Measurements from ENCODE around the gene TMA7. TPM values are rescaled to one million over a fixed set of nuclear protein-coding genes. Genes with fewer than 3 reads are reported as not detected.
"Not testable (repeated sequence)": the region's sequence is repeated elsewhere in the genome, so short reads cannot be mapped to it uniquely, and the experiment has no call there.

Gene TMA7
- total RNA-seq, 1 donor from 2014 or later: 510 TPM

DNA sequence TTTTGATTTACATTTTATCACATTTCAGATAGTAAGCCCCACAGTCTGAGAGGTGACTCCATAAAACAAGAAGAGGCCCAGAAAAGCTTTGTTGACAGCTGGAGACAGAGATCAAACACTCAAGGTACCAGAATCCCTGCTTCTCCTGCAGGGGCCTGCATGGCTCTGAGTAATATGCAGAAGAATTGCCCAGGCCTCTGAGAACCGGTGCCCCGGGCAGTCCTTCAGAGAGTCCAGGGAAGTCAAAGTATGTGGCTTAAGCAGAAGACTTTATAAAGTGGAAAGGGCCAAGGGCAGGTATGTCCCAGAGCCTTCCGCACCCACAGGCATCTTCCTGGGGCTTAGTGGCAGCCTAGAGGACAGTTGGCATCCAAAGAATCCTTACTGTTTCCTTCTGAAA is 19.3 kb downstream of the TMA7 start:
- Histone ChIP-seq H3K9ac (no peak overlapping the region), H3K36me3 (peaks cover 1% of the 10 kb centered on the region), H3K27ac (no peak overlapping the region), H3K9me3 (ENCODE audit: low read depth) (no peaks in the 10 kb centered on the region), H2AFZ (replicated peaks) (no peak overlapping the region), H3K27me3 (no peaks in the 10 kb centered on the region), H3F3A (ENCODE audit: low read depth) (no peaks in the 10 kb centered on the region), H3K4me1 (no peaks in the 10 kb centered on the region), H3K4me2 (no peak overlapping the region), H3K4me3 (no peak overlapping the region), H3K79me2 (ENCODE audit: low read depth) (no peaks in the 10 kb centered on the region), H4K20me1 (ENCODE audit: low read depth) (no peaks in the 10 kb centered on the region)
- no peak overlapping the region for H3K27ac Mint-ChIP-seq
- no peak for DNase-seq (ENCODE audit: low spot score)
- H3K27me3 Mint-ChIP-seq (ENCODE audit: insufficient read depth, low read depth): peaks cover 5% of the 10 kb centered on the region
- H3K36me3 Mint-ChIP-seq: peaks cover 8% of the 10 kb centered on the region
- H3K9me3 Mint-ChIP-seq: no peaks in the 10 kb centered on the region
- H3K4me1 Mint-ChIP-seq: no peaks in the 10 kb centered on the region
- no peak overlapping the region for H3K4me3 Mint-ChIP-seq
- TF ChIP-seq EZH2 (IDR thresholded peaks at IDR 0.05): no peak
- TF ChIP-seq EZH2phosphoT487 (IDR thresholded peaks at IDR 0.05): no peak
- TF ChIP-seq, protein P1, sequence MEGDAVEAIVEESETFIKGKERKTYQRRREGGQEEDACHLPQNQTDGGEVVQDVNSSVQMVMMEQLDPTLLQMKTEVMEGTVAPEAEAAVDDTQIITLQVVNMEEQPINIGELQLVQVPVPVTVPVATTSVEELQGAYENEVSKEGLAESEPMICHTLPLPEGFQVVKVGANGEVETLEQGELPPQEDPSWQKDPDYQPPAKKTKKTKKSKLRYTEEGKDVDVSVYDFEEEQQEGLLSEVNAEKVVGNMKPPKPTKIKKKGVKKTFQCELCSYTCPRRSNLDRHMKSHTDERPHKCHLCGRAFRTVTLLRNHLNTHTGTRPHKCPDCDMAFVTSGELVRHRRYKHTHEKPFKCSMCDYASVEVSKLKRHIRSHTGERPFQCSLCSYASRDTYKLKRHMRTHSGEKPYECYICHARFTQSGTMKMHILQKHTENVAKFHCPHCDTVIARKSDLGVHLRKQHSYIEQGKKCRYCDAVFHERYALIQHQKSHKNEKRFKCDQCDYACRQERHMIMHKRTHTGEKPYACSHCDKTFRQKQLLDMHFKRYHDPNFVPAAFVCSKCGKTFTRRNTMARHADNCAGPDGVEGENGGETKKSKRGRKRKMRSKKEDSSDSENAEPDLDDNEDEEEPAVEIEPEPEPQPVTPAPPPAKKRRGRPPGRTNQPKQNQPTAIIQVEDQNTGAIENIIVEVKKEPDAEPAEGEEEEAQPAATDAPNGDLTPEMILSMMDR (IDR thresholded peaks at IDR 0.05): no peak

DNA sequence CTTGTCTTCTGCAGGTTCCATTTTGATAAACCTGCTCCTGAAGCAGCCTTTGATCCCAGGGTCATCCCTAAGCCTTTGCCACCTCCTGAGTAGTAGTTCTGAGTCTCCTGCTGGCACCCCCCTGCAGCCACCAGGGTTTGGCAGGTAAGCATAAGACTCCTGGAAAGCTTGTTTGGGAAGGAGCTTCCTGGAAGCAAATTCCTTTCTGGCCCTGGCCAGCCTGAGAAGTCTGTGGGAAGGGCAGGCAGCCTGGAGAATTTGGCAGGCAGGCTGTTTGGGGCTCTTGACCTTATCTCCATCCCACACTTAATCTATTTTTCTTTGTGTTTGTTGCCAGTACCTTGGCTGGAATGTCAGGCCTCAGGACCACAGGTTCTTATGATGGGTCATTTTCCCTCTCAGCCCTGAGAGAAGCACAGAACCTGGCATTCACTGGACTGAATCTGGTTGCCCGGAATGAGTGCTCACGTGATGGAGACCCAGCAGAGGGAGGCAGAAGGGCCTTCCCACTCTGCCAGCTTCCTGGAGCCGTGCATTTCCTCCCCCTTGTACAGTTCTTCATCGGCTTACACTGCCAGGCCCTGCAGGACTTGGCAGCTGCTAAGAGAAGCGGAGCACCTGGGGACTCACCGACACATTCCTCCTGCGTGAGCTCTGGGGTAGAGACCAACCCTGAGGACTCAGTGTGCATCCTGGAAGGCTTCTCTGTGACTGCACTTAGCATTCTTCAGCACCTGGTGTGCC is 19.9 kb downstream of the TMA7 start:
- H3K4me3 ChIP-seq: no peak overlapping the region
- no peaks in the 10 kb centered on the region for H3K9me3 ChIP-seq (ENCODE audit: low read depth)
- H3K27me3 Mint-ChIP-seq (ENCODE audit: insufficient read depth, low read depth): peaks cover 5% of the 10 kb centered on the region
- H3K4me1 Mint-ChIP-seq: no peaks in the 10 kb centered on the region
- peaks cover 5% of the 10 kb centered on the region for H3K36me3 Mint-ChIP-seq
- H3F3A ChIP-seq (ENCODE audit: low read depth): peaks cover 4% of the 10 kb centered on the region
- H3K79me2 ChIP-seq (ENCODE audit: low read depth): no peaks in the 10 kb centered on the region
- H3K4me1 ChIP-seq: no peaks in the 10 kb centered on the region
- H3K4me2 ChIP-seq: no peak overlapping the region
- no peak overlapping the region for H3K27ac Mint-ChIP-seq
- no peak overlapping the region for H2AFZ ChIP-seq (replicated peaks)
- H3K4me3 Mint-ChIP-seq: no peak overlapping the region
- H3K27me3 ChIP-seq: no peaks in the 10 kb centered on the region
- TF ChIP-seq EZH2 (IDR thresholded peaks at IDR 0.05) (no peak), EZH2phosphoT487 (IDR thresholded peaks at IDR 0.05) (no peak)
- TF ChIP-seq, protein P1 (IDR thresholded peaks at IDR 0.05): no peak
- H3K9ac ChIP-seq: no peak overlapping the region
- no peak overlapping the region for H3K27ac ChIP-seq
- no peaks in the 10 kb centered on the region for H4K20me1 ChIP-seq (ENCODE audit: low read depth)
- DNase-seq (ENCODE audit: low spot score): no peak
- no peaks in the 10 kb centered on the region for H3K36me3 ChIP-seq
- no peaks in the 10 kb centered on the region for H3K9me3 Mint-ChIP-seq

DNA sequence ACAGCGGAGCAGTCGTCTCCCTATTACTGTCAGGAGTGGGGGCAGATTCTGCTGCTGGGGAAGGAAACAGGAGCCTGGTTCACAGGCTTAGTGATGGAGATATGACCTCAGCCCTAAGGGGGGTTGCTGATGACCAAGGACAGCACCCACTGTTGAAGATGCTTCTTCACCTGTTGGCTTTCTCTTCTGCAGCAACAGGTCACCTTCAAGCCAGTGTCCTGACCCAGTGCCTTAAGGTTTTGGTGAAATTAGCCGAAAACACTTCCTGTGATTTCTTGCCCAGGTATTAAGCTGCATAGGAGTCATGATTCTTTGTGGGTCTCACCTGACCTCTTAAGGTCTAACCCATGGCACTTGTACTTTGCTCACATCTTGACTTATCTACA is 20.5 kb downstream of the TMA7 start:
- Histone ChIP-seq H4K20me1 (ENCODE audit: low read depth) (no peaks in the 10 kb centered on the region), H3K9ac (no peak overlapping the region), H3K27me3 (no peaks in the 10 kb centered on the region), H3K4me2 (no peak overlapping the region), H3K79me2 (ENCODE audit: low read depth) (no peaks in the 10 kb centered on the region), H3K9me3 (ENCODE audit: low read depth) (no peaks in the 10 kb centered on the region), H3F3A (ENCODE audit: low read depth) (peaks cover 8% of the 10 kb centered on the region), H2AFZ (replicated peaks) (no peak overlapping the region), H3K27ac (no peak overlapping the region), H3K4me3 (no peak overlapping the region), H3K36me3 (no peaks in the 10 kb centered on the region), H3K4me1 (no peaks in the 10 kb centered on the region)
- Mint-ChIP-seq H3K27ac (no peak overlapping the region), H3K36me3 (peaks cover 2% of the 10 kb centered on the region), H3K27me3 (ENCODE audit: insufficient read depth, low read depth) (peaks cover 7% of the 10 kb centered on the region), H3K4me1 (peaks cover 5% of the 10 kb centered on the region), H3K4me3 (no peak overlapping the region), H3K9me3 (no peaks in the 10 kb centered on the region)
- TF ChIP-seq EZH2phosphoT487 (IDR thresholded peaks at IDR 0.05) (no peak), EZH2 (IDR thresholded peaks at IDR 0.05) (no peak)
- TF ChIP-seq, protein P1 (IDR thresholded peaks at IDR 0.05): no peak
- DNase-seq (ENCODE audit: low spot score): no peak

DNA sequence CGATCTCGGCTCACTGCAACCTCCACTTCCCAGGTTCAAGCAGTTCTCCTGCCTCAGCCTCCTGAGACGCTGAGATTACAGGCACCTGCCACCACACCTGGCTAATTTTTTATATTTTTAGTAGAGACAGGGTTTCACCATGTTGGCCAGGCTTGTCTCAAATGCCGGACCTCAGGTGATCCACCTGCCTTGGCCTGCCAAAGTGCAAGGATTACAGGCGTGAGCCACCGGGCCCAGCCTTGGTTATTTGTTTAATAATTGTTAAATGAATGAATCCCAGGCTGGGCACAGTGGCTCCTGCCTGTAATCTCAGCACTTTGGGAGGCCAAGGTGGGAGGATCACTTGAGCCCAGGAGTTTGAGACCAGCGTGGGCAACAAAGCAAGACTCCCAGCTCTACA is 21.7 kb downstream of the TMA7 start:
- H3K9me3 ChIP-seq (ENCODE audit: low read depth); H2AFZ ChIP-seq (replicated peaks); H3K4me3 Mint-ChIP-seq; H3K27me3 Mint-ChIP-seq (ENCODE audit: insufficient read depth, low read depth); H3K36me3 ChIP-seq; H3K9me3 Mint-ChIP-seq; H3K9ac ChIP-seq; H4K20me1 ChIP-seq (ENCODE audit: low read depth); H3K27me3 ChIP-seq; H3K4me3 ChIP-seq; H3K27ac Mint-ChIP-seq; H3K27ac ChIP-seq; H3K79me2 ChIP-seq (ENCODE audit: low read depth); H3K36me3 Mint-ChIP-seq; H3K4me2 ChIP-seq; DNase-seq (ENCODE audit: low spot score): not testable (repeated sequence)
- Histone ChIP-seq H3K4me1 (peaks cover 10% of the 10 kb centered on the region), H3F3A (ENCODE audit: low read depth) (peaks cover 19% of the 10 kb centered on the region)
- peaks cover 18% of the 10 kb centered on the region for H3K4me1 Mint-ChIP-seq

Data from neural progenitor cell (in vitro differentiated cells).